Trophoblast cell (in vitro differentiated cells and primary cell): ENCODE measurements around the gene PHF13.

Experiments used
- DNase-seq, 2 donors: peaks; one replicate each; pipeline ENCODE4 v3.0.0-alpha.2; 2016
- H2AFZ ChIP-seq: 2 replicates; pipeline ENCODE4 v1.6.1; 2013; ENCODE audit warnings: low read length, moderate library complexity, mild to moderate bottlenecking; ENCODE audit not compliant: insufficient read depth, poor library complexity
- H2AK5ac ChIP-seq: 2 replicates; pipeline ENCODE4 v1.6.1; 2013; ENCODE audit warnings: mild to moderate bottlenecking, low read length
- H2BK120ac ChIP-seq: 2 replicates; pipeline ENCODE4 v1.6.1; 2013; ENCODE audit warnings: low read length, mild to moderate bottlenecking, moderate library complexity; ENCODE audit not compliant: insufficient read depth, poor library complexity
- H2BK12ac ChIP-seq: 2 replicates; pipeline ENCODE4 v1.6.1; 2013; ENCODE audit warnings: mild to moderate bottlenecking, low read length, moderate library complexity
- H2BK5ac ChIP-seq: 2 replicates; pipeline ENCODE4 v1.6.1; 2013; ENCODE audit warnings: low read length, low read depth, moderate library complexity, mild to moderate bottlenecking; ENCODE audit not compliant: poor library complexity
- H3K14ac ChIP-seq: 2 replicates; pipeline ENCODE4 v1.6.1; 2013; ENCODE audit warnings: mild to moderate bottlenecking, low read length
- H3K18ac ChIP-seq: 2 replicates; pipeline ENCODE4 v1.6.1; 2013; ENCODE audit warnings: mild to moderate bottlenecking, low read length
- H3K23ac ChIP-seq: 2 replicates; pipeline ENCODE4 v1.6.1; 2013; ENCODE audit warnings: low read length
- H3K27ac ChIP-seq: 2 replicates; pipeline ENCODE4 v1.5.1; 2013; ENCODE audit warnings: low read depth, mild to moderate bottlenecking, inconsistent platforms, low read length, moderate library complexity
- H3K27me3 ChIP-seq: 2 replicates; pipeline ENCODE4 v1.6.1; 2013; ENCODE audit warnings: inconsistent platforms, mild to moderate bottlenecking, low read length, moderate library complexity; ENCODE audit not compliant: insufficient read depth
- H3K36me3 ChIP-seq, 2 experiments: 1 replicate in 1 of 2; 2 replicates in 1 of 2; pipeline ENCODE4 v1.6.1; 2013; ENCODE audit warnings: low read length in 2 of 2, mild to moderate bottlenecking in 2 of 2, moderate library complexity in 1 of 2; ENCODE audit not compliant: insufficient read depth in 2 of 2, control insufficient read depth in 1 of 2
- H3K4ac ChIP-seq: 2 replicates; pipeline ENCODE4 v1.6.1; 2013; ENCODE audit warnings: low read depth, mild to moderate bottlenecking, low read length, moderate library complexity
- H3K4me1 ChIP-seq, 2 experiments: 1 replicate in 1 of 2; 2 replicates in 1 of 2; pipeline ENCODE4 v1.6.1; 2013; ENCODE audit warnings: low read length in 2 of 2, mild to moderate bottlenecking in 2 of 2, moderate library complexity in 1 of 2; ENCODE audit not compliant: insufficient read depth in 2 of 2, control insufficient read depth in 1 of 2
- H3K4me2 ChIP-seq: 2 replicates; pipeline ENCODE4 v1.6.1; 2013; ENCODE audit warnings: inconsistent platforms, mild to moderate bottlenecking, low read length, moderate library complexity
- H3K4me3 ChIP-seq: 2 replicates; pipeline ENCODE4 v1.5.1; 2013; ENCODE audit warnings: mild to moderate bottlenecking, low read depth, low read length, inconsistent platforms
- H3K79me1 ChIP-seq: one replicate; pipeline ENCODE4 v1.6.1; 2013; ENCODE audit warnings: low read length
- H3K79me2 ChIP-seq: 2 replicates; pipeline ENCODE4 v1.6.1; 2013; ENCODE audit warnings: low read length, mild to moderate bottlenecking; ENCODE audit not compliant: control insufficient read depth, insufficient read depth, poor library complexity
- H3K9ac ChIP-seq: 2 replicates; pipeline ENCODE4 v1.6.1; 2013; ENCODE audit warnings: mild to moderate bottlenecking, low read length
- H3K9me3 ChIP-seq: 2 replicates; pipeline ENCODE4 v1.6.1; 2013; ENCODE audit warnings: low read depth, mild to moderate bottlenecking, control low read depth, inconsistent platforms, low read length; ENCODE audit not compliant: insufficient read depth
- H4K12ac ChIP-seq: 2 replicates; pipeline ENCODE4 v1.6.1; 2013; ENCODE audit warnings: low read depth, mild to moderate bottlenecking, low read length, moderate library complexity
- H4K8ac ChIP-seq: 2 replicates; pipeline ENCODE4 v1.6.1; 2013; ENCODE audit warnings: low read depth, mild to moderate bottlenecking, low read length, moderate library complexity
- H4K91ac ChIP-seq: one replicate; pipeline ENCODE4 v1.6.1; 2013; ENCODE audit warnings: low read depth, mild to moderate bottlenecking, low read length, moderate library complexity
- WGBS: extraction: QIAGEN DNeasy Blood & Tissue Kit; methylation state at CpG from one replicate; pipeline ENCODE4 v1.1.7; 2013; ENCODE audit warnings: missing lambda C conversion rate; ENCODE audit not compliant: insufficient read length, insufficient coverage; ENCODE audit errors: extremely low coverage; 5-methylcytosine and 5-hydroxymethylcytosine counted together

PHF13 gene

DNA sequence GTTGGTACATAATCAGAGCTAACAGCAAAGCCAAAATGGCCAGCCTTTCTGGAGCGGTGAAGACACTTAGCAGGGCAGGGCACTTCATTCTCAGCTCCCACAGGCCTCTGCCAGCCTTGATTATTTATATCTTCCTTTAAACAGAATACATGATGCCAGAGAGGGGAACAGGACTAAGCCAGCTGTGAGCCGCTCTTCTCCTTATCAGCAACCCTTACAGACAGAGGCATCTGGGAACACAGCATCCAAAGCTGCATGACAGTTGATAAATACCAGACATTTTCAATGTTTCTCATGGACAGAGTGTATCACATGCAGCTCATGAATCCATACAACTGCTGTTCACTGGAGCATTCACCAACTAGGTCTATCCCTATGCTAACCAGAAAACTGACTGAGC lies 59.0 kb downstream of the PHF13 start:
- Histone ChIP-seq H3K23ac (no peak overlapping the region), H2AK5ac (no peak overlapping the region), H3K27ac (no peak overlapping the region), H3K4me2 (no peak overlapping the region), H3K14ac (no peak overlapping the region), H3K79me1 (no peaks in the 10 kb centered on the region), H3K4ac (no peak overlapping the region), H3K27me3 (no peaks in the 10 kb centered on the region), H4K8ac (no peak overlapping the region), H2AFZ (no peak overlapping the region), H4K12ac (no peak overlapping the region), H3K4me1 (peaks cover 2% of the 10 kb centered on the region in 2 experiments), H2BK120ac (no peak overlapping the region), H3K79me2 (no peaks in the 10 kb centered on the region), H3K36me3 (peaks cover 11 to 19% of the 10 kb centered on the region in 2 experiments), H2BK5ac (no peak overlapping the region), H4K91ac (no peak overlapping the region), H2BK12ac (no peak overlapping the region), H3K4me3 (no peak overlapping the region), H3K9me3 (no peaks in the 10 kb centered on the region), H3K9ac (no peak overlapping the region), H3K18ac (no peak overlapping the region)
- no peak for DNase-seq
- WGBS = no CpG with 5 or more reads among the region's 2 CpGs
